GM21515 (cell line): ENCODE results near the gene TTF2.
"Not testable (repeated sequence)": the region's sequence is repeated elsewhere in the genome, so short reads cannot be mapped to it uniquely, and the experiment has no call there.

Experiments
- ATAC-seq: cut with Tn5 transposase; IDR thresholded peaks from one replicate; pipeline ENCODE4 v1.9.1; 2021; ENCODE audit not compliant: unreplicated experiment

TTF2 gene

GRCh38 chr1:117147856-117148588 lies 87.9 kb downstream of the TTF2 start:
- no peak for ATAC-seq

GRCh38 chr1:117150316-117150715 lies 90.2 kb downstream of the TTF2 start:
- no peak for ATAC-seq

GRCh38 chr1:117151305-117151704 lies 91.2 kb downstream of the TTF2 start:
- not testable (repeated sequence) for ATAC-seq
